HepG2 (cell line): Measurements from ENCODE around the gene CPT1B. TPM values are rescaled to one million over a fixed set of nuclear protein-coding genes. Genes with fewer than 3 reads are reported as not detected.

ENCODE experiments used
- ATAC-seq: fragments of 200-7000 bp; cut with Tn5 transposase; 3 replicates; pipeline ENCODE4 v1.9.1; 2020; ENCODE audit warnings: mild to moderate bottlenecking, moderate library complexity
- BruUV-seq: library from RNA; stranded (reverse); fragments of 400-500 nt; replicated peaks from 2 replicates; lab custom pipeline; 2021; lab: Mats Ljungman, UMichigan
- CTCF ChIA-PET: fragments of 300-600 bp; formaldehyde crosslinking; extraction: SDS; loops from one replicate; lab custom pipeline; 2021; ENCODE audit warnings: low total read pairs, inconsistent platforms, low intra/inter-chr PET ratio; lab: Yijun Ruan, JAX
- POLR2A ChIA-PET: fragments of 350-600 bp; sonication (Branson Sonifier 250); formaldehyde crosslinking; loops from one replicate; lab custom pipeline; 2020; ENCODE audit warnings: antibody characterized with exemption, inconsistent platforms; lab: Yijun Ruan, JAX
- DNase-seq: peaks from one replicate; pipeline ENCODE4 v3.0.0-alpha.2; 2015; ENCODE audit warnings: low spot score
- FAIRE-seq: peaks from 3 replicates; lab custom pipeline; 2011; peaks lifted over from hg19 to GRCh38; lab: Jason Lieb, UNC
- H2AFZ ChIP-seq: one replicate; pipeline ENCODE4 v1.6.1; 2011; ENCODE audit warnings: low read length, inconsistent platforms
- H3K27ac ChIP-seq: fragments of 300-600 bp; 3 replicates; pipeline ENCODE4 v1.8.0; 2011; ENCODE audit warnings: mixed run types, mild to moderate bottlenecking, mixed read lengths, low read length, inconsistent platforms; ENCODE audit not compliant: insufficient read depth; ENCODE audit errors: extremely low read length
- H3K27me3 ChIP-seq, 2 experiments: fragments of 200-600 bp in 1 of 2; 2 replicates in 1 of 2; 3 replicates in 1 of 2; pipeline versions ENCODE4 v1.6.0 to v1.8.0; 2011; ENCODE audit warnings: low read length in 2 of 2, mild to moderate bottlenecking in 2 of 2, moderate library complexity in 2 of 2, inconsistent platforms in 1 of 2; ENCODE audit not compliant: insufficient read depth in 2 of 2, control insufficient read depth in 1 of 2
- H3K36me3 ChIP-seq, 2 experiments: fragments of 200-600 bp in 1 of 2; replicated peaks in 1 of 2; 2 replicates in 1 of 2; 3 replicates in 1 of 2; pipeline versions ENCODE4 v1.5.1 to v1.8.0; 2011; ENCODE audit warnings: low read length in 2 of 2, inconsistent platforms in 1 of 2; ENCODE audit not compliant: insufficient read depth in 2 of 2, control insufficient read depth in 1 of 2
- H3K4me1 ChIP-seq: 2 replicates; pipeline ENCODE4 v1.5.1; 2012; ENCODE audit warnings: low read length, inconsistent platforms; ENCODE audit not compliant: insufficient read depth
- H3K4me2 ChIP-seq: 2 replicates; pipeline ENCODE4 v1.6.0; 2011; ENCODE audit warnings: low read depth, low read length, inconsistent platforms
- H3K4me3 ChIP-seq, 3 experiments: fragments of 200-600 bp in 1 of 3; sonication (generic), shearing (Covaris generic) in 1 of 3; replicated peaks in 1 of 3; 2 replicates each; pipeline ENCODE4 v1.5.1; 2011 to 2016; ENCODE audit warnings: low read length in 3 of 3, inconsistent platforms in 2 of 3, low read depth in 2 of 3, mild to moderate bottlenecking in 2 of 3, control low read depth in 1 of 3, mixed read lengths in 1 of 3; ENCODE audit not compliant: insufficient read depth in 1 of 3
- H3K79me2 ChIP-seq: one replicate; pipeline ENCODE4 v1.6.1; 2011; ENCODE audit warnings: low read length, inconsistent platforms; ENCODE audit not compliant: insufficient read depth
- H3K9ac ChIP-seq: 2 replicates; pipeline ENCODE4 v1.6.0; 2011; ENCODE audit warnings: mild to moderate bottlenecking, low read depth, low read length, inconsistent platforms; ENCODE audit not compliant: insufficient read depth
- H3K9me3 ChIP-seq: 2 replicates; pipeline ENCODE4 v1.5.1; 2012; ENCODE audit warnings: mild to moderate bottlenecking, low read length
- H4K20me1 ChIP-seq: 2 replicates; pipeline ENCODE4 v1.6.0; 2011; ENCODE audit warnings: inconsistent platforms, mild to moderate bottlenecking, low read length, moderate library complexity; ENCODE audit not compliant: insufficient read depth
- CEBPG ChIP-seq: IDR thresholded peaks from 2 replicates; pipeline ENCODE4 v1.6.1; 2016
- CTCF ChIP-seq: sonication (generic); formaldehyde crosslinking; IDR thresholded peaks from 2 replicates; pipeline ENCODE4 v1.5.0; 2020; ENCODE audit warnings: mild to moderate bottlenecking, missing genetic modification reagents, moderate library complexity
- HMGXB4 ChIP-seq, 2 experiments: sonication (generic) in 1 of 2; formaldehyde crosslinking in 1 of 2; IDR thresholded peaks; 2 replicates each; pipeline versions ENCODE4 v1.4.0 to v1.6.1; 2018 to 2020; ENCODE audit warnings: missing genetic modification reagents in 2 of 2, borderline replicate concordance in 1 of 2, low read depth in 1 of 2, mild to moderate bottlenecking in 1 of 2, missing biosample characterization in 1 of 2
- HOXA3 ChIP-seq: sonication (generic); formaldehyde crosslinking; IDR thresholded peaks from 2 replicates; pipeline ENCODE4 v1.5.0; 2020; ENCODE audit warnings: missing genetic modification reagents
- RAD21 ChIP-seq: fragments of 450-650 bp; formaldehyde crosslinking; IDR thresholded peaks from 2 replicates; pipeline ENCODE4 v1.5.0; 2020; ENCODE audit warnings: mild to moderate bottlenecking
- RNF2 ChIP-seq: fragments of 450-650 bp; conservative IDR thresholded peaks from 2 replicates; pipeline ENCODE4 v1.6.1; 2016; ENCODE audit warnings: low read depth
- STAG1 ChIP-seq: sonication (generic); formaldehyde crosslinking; IDR thresholded peaks from 2 replicates; pipeline ENCODE4 v1.4.0; 2020; ENCODE audit warnings: missing genetic modification reagents
- ZBTB33 ChIP-seq: sonication (generic); formaldehyde crosslinking; IDR thresholded peaks from 2 replicates; pipeline ENCODE4 v1.4.0; 2020; ENCODE audit warnings: missing genetic modification reagents
- ZBTB38 ChIP-seq: sonication (generic); formaldehyde crosslinking; IDR thresholded peaks from 2 replicates; pipeline ENCODE4 v1.5.1; 2020; ENCODE audit warnings: mild to moderate bottlenecking, missing genetic modification reagents
- ZNF383 ChIP-seq: sonication (generic); formaldehyde crosslinking; IDR thresholded peaks from 2 replicates; pipeline ENCODE4 v1.4.0; 2020; ENCODE audit warnings: missing genetic modification reagents, mild to moderate bottlenecking, borderline replicate concordance
- ZNF687 ChIP-seq: sonication (generic); formaldehyde crosslinking; IDR thresholded peaks from 2 replicates; pipeline ENCODE4 v1.5.1; 2020; ENCODE audit warnings: mild to moderate bottlenecking, missing genetic modification reagents, moderate library complexity
- ZNF891 ChIP-seq: sonication (generic); formaldehyde crosslinking; IDR thresholded peaks from 2 replicates; pipeline ENCODE4 v1.5.0; 2020; ENCODE audit warnings: mild to moderate bottlenecking, missing genetic modification reagents
- WGBS: methylation state at CpG from one replicate; pipeline ENCODE4 v1.1.6; 2017; ENCODE audit warnings: low lambda C conversion rate; 5-methylcytosine and 5-hydroxymethylcytosine counted together
- in situ Hi-C: cut with HindIII; loops from 2 replicates; pipeline ENCODE4 v1.10.0; 2017; ENCODE audit warnings: low pct_unique_long_range_greater_than_20kb; ENCODE audit not compliant: extremely low pct_ligation_motif_present
- intact Hi-C: fragments of 100-400 bp; cut with micrococcal nuclease; formaldehyde crosslinking; loops from one replicate; pipeline ENCODE4 v1.10.0; 2022; ENCODE audit not compliant: unreplicated experiment
- polyA plus RNA-seq, 8 experiments: library from polyadenylated mRNA; depleted of rRNA in 3 of 8; stranded (reverse) in 7 of 8; unstranded in 1 of 8; fragments of >200 nt; fragmentation: Illumina TruSeq in 4 of 8; extraction: Trizol in 4 of 8; gene quantifications; 2 replicates each; pipeline versions ENCODE4 v1.2.1 to v1.2.3, GENCODE V29; 2011 to 2016; ENCODE audit warnings: low read depth in 4 of 8, missing spikeins in 1 of 8, mixed read lengths in 1 of 8; ENCODE audit not compliant: insufficient read depth in 1 of 8
- total RNA-seq, 5 experiments: library from RNA; depleted of rRNA; stranded (reverse); fragments of >200 nt; fragmentation: Illumina TruSeq; extraction: Trizol; gene quantifications; 2 replicates each; pipeline ENCODE4 v1.2.3, GENCODE V29; 2016; ENCODE audit warnings: low read depth in 1 of 5

CPT1B gene
- total and polyA plus RNA-seq, 2 of the 13 experiments (the other 11 are each of a cell fraction or from before 2014, with no cell fraction given) = 9.2 to 19.5 TPM

GRCh38 chr22:50625568-50626313, 47.5 kb upstream of the CPT1B start:
- 88% methylated on average over 14 of the region's 27 CpGs for WGBS
- intact Hi-C loops = no loop called here
- no peak for DNase-seq
- in situ Hi-C loops = loop anchor here (5.0 kb wide), 1 partner anchor 72 kb away; no protein-coding TSS in a partner anchor
- TSS peak; percentile 33 for BruUV-seq
- CTCF ChIA-PET = interaction anchor here (1.1 kb wide), 1 partner anchor 66 kb away, joined by 5 read pairs; no protein-coding TSS in a partner anchor
- Histone ChIP-seq H3K4me2 (no peak overlapping the region), H3K9ac (no peak overlapping the region), H3K36me3 (no peaks in the 10 kb centered on the region), H2AFZ (no peak overlapping the region), H3K4me3 (no peak overlapping the region), H4K20me1 (no peaks in the 10 kb centered on the region), H3K27ac (no peak overlapping the region), H3K4me1 (peaks cover 62% of the 10 kb centered on the region), H3K27me3 (no peaks in the 10 kb centered on the region; a peak in 1 of 5 replicates), H3K79me2 (peaks cover 4% of the 10 kb centered on the region), H3K9me3 (no peaks in the 10 kb centered on the region)
- ATAC-seq = no peak
- no peak for FAIRE-seq
- POLR2A ChIA-PET = interaction anchor here (1.4 to 4.2 kb wide), 2 partner anchors 15 to 74 kb away, joined by 5 to 56 read pairs; no protein-coding TSS in a partner anchor
- TF ChIP-seq ZBTB38 (CRISPR knock-in tag) = peak; percentile 88
- peak; percentile 15; the same call in 1 of the 2 replicates for TF ChIP-seq ZNF687 (CRISPR knock-in tag)
- TF ChIP-seq HMGXB4 (CRISPR knock-in tag; IDR thresholded peaks at IDR 0.05; ENCODE audit: borderline replicate concordance in 1 of 2, low read depth in 1 of 2) = 0 out of 4 replicates have a peak, but pooled peaks of 1 of the 2 experiments have one; percentile 24
- no peak for TF ChIP-seq RNF2
- TF ChIP-seq CEBPG = no peak
- TF ChIP-seq RAD21 (CRISPR knock-in tag) = peak; percentile 33; the same call in 1 of the 2 replicates
- TF ChIP-seq ZNF891 (CRISPR knock-in tag) = no peak
- peak; percentile 53 for TF ChIP-seq CTCF (CRISPR knock-in tag)
- TF ChIP-seq ZNF383 (CRISPR knock-in tag) = no peak
- TF ChIP-seq HOXA3 = 0 out of 2 replicates have a peak, but pooled peaks have one; percentile 13
- peak; percentile 64 for TF ChIP-seq STAG1 (CRISPR knock-in tag)
- peak; percentile 99 for TF ChIP-seq ZBTB33 (CRISPR knock-in tag)
